Endodermal cell (in vitro differentiated cells): Measurements from ENCODE around the gene CHADL. TPM values are rescaled to one million over a fixed set of nuclear protein-coding genes. Genes with fewer than 3 reads are reported as not detected.
A peak's percentile ranks its signal among the peaks of the same experiment; 100 is the strongest.

Source experiments
- DNase-seq: peaks from one replicate; pipeline ENCODE4 v3.0.0-alpha.2; 2017
- H3K27ac ChIP-seq: 2 replicates; pipeline ENCODE4 v1.5.1; 2013; ENCODE audit warnings: mild to moderate bottlenecking, low read depth, low read length, moderate library complexity
- H3K27me3 ChIP-seq: 2 replicates; pipeline ENCODE4 v1.6.1; 2013; ENCODE audit warnings: mild to moderate bottlenecking, low read length, moderate library complexity; ENCODE audit not compliant: insufficient read depth, control insufficient read depth, poor library complexity, severe bottlenecking
- H3K36me3 ChIP-seq: 2 replicates; pipeline ENCODE4 v1.7.0; 2013; ENCODE audit warnings: mild to moderate bottlenecking, low read length, moderate library complexity; ENCODE audit not compliant: control insufficient read depth, insufficient read depth
- H3K4me1 ChIP-seq: one replicate; pipeline ENCODE4 v1.7.0; 2013; ENCODE audit warnings: low read length; ENCODE audit not compliant: control insufficient read depth, insufficient read depth
- H3K4me3 ChIP-seq: 2 replicates; pipeline ENCODE4 v1.5.1; 2013; ENCODE audit warnings: mild to moderate bottlenecking, low read length, moderate library complexity
- H3K9ac ChIP-seq: 2 replicates; pipeline ENCODE4 v1.6.1; 2013; ENCODE audit warnings: mild to moderate bottlenecking, low read length, moderate library complexity; ENCODE audit not compliant: poor library complexity, severe bottlenecking; ENCODE audit errors: extremely low read depth
- H3K9me3 ChIP-seq: 2 replicates; pipeline ENCODE4 v1.6.1; 2013; ENCODE audit warnings: mild to moderate bottlenecking, low read length, moderate library complexity; ENCODE audit not compliant: control insufficient read depth
- H3K27ac Mint-ChIP-seq: 2 replicates; pipeline ENCODE4 v1.8.0; 2020; ENCODE audit warnings: mixed read lengths
- H3K27me3 Mint-ChIP-seq: 2 replicates; pipeline ENCODE4 v1.8.0; 2021; ENCODE audit warnings: mild to moderate bottlenecking, mixed read lengths; ENCODE audit not compliant: insufficient read depth
- H3K36me3 Mint-ChIP-seq: 2 replicates; pipeline ENCODE4 v1.8.0; 2020; ENCODE audit warnings: low read depth, mixed read lengths
- H3K4me1 Mint-ChIP-seq: 2 replicates; pipeline ENCODE4 v1.8.0; 2020; ENCODE audit warnings: mixed read lengths
- H3K4me3 Mint-ChIP-seq: 2 replicates; pipeline ENCODE4 v1.8.0; 2020; ENCODE audit warnings: mild to moderate bottlenecking, moderate library complexity, mixed read lengths
- H3K9me3 Mint-ChIP-seq: 2 replicates; pipeline ENCODE4 v1.8.0; 2020; ENCODE audit warnings: mild to moderate bottlenecking, mixed read lengths
- WGBS, 2 experiments: methylation state at CpG; one replicate each; pipeline versions ENCODE4 v1.1.5 to v1.1.7; 2013; ENCODE audit warnings: missing lambda C conversion rate in 2 of 2, mixed read lengths in 1 of 2; ENCODE audit not compliant: insufficient coverage in 1 of 2, insufficient read length in 1 of 2; 5-methylcytosine and 5-hydroxymethylcytosine counted together
- total RNA-seq, 2 donors: library from RNA; stranded (reverse); fragmentation: NEBNext Ultra II Directional in 1 of 2; extraction: Animal tissue kit (Norgen Biotek cat#: 25700) in 1 of 2; gene quantifications; 2 replicates in 1 of 2; 3 replicates in 1 of 2; pipeline ENCODE4 v1.2.1, GENCODE V29; 2021
- TF ChIP-seq, protein P1 (sequence below): fragments of 200-600 bp; sonication (generic); conservative IDR thresholded peaks from 2 replicates; pipeline ENCODE4 v1.5.0; 2021; ENCODE audit warnings: antibody characterized with exemption, mild to moderate bottlenecking

Gene CHADL
- total RNA-seq, 2 donors from 2014 or later, result 0.79 to 1.3 TPM

DNA sequence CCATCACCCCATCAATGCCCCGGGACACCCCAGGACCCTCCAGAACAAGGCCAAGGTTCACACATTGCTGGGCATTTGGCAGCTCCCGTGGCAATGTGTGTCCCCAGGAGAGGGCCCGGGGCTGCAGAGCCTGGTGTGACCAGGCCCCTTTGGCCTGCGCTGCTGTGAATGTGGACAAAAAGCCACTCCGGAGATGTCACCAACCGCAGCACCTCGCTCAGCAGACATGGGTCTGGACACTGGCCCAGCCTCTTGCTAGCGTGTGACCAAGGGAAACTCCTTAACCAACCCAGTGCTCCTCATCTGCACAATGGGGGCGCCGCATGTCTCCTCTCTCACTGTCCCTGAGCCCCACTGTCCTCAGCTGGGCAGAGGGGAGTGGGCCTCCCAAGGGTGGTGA is 8.0 kb upstream of the CHADL start:
- no peaks in the 10 kb centered on the region for H3K27me3 ChIP-seq
- H3K4me1 ChIP-seq, result no peaks in the 10 kb centered on the region
- H3K36me3 ChIP-seq, result peaks cover 40% of the 10 kb centered on the region
- no peak overlapping the region for H3K27ac ChIP-seq
- WGBS, 2 experiments, result 97 to 99% methylated on average over 9 to 10 of the region's 10 CpGs
- no peak for DNase-seq
- H3K9me3 ChIP-seq, result no peaks in the 10 kb centered on the region
- Mint-ChIP-seq H3K4me3 (no peak overlapping the region), H3K4me1 (no peaks in the 10 kb centered on the region), H3K9me3 (no peaks in the 10 kb centered on the region), H3K27ac (no peak overlapping the region), H3K27me3 (no peaks in the 10 kb centered on the region), H3K36me3 (peaks cover 57% of the 10 kb centered on the region)
- H3K9ac ChIP-seq, result no peak overlapping the region
- TF ChIP-seq, protein P1, sequence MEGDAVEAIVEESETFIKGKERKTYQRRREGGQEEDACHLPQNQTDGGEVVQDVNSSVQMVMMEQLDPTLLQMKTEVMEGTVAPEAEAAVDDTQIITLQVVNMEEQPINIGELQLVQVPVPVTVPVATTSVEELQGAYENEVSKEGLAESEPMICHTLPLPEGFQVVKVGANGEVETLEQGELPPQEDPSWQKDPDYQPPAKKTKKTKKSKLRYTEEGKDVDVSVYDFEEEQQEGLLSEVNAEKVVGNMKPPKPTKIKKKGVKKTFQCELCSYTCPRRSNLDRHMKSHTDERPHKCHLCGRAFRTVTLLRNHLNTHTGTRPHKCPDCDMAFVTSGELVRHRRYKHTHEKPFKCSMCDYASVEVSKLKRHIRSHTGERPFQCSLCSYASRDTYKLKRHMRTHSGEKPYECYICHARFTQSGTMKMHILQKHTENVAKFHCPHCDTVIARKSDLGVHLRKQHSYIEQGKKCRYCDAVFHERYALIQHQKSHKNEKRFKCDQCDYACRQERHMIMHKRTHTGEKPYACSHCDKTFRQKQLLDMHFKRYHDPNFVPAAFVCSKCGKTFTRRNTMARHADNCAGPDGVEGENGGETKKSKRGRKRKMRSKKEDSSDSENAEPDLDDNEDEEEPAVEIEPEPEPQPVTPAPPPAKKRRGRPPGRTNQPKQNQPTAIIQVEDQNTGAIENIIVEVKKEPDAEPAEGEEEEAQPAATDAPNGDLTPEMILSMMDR, result no peak
- no peak overlapping the region for H3K4me3 ChIP-seq

DNA sequence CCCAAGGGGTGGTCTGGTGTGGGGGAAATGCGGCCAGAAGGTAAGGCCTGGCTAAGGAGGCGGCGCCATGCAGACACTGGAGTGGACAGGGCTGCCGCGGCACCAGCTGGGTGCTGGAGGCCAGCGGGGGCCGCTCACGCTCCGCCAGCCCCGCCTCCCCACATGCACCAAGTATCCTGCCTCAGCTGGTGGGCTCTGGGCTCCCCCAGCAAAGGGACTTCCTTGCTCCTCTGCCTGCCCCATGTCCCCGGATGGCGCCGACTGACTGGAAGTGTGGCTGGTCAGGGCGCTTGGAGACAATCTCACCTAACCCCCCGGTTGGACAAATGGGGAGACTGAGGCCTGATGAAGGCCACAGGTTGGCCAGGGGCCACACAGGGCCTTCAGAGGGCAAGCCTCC is 7.6 kb upstream of the CHADL start:
- H3K4me1 ChIP-seq, result no peaks in the 10 kb centered on the region
- no peak overlapping the region for H3K27ac Mint-ChIP-seq
- no peak for DNase-seq
- H3K36me3 Mint-ChIP-seq, result peaks cover 55% of the 10 kb centered on the region
- peaks cover 38% of the 10 kb centered on the region for H3K36me3 ChIP-seq
- H3K27me3 ChIP-seq, result no peaks in the 10 kb centered on the region
- H3K9me3 Mint-ChIP-seq, result no peaks in the 10 kb centered on the region
- no peak overlapping the region for H3K9ac ChIP-seq
- no peak overlapping the region for H3K4me3 Mint-ChIP-seq
- H3K4me3 ChIP-seq, result no peak overlapping the region
- 95 to 96% methylated on average over 4 to 15 of the region's 15 CpGs for WGBS, 2 experiments
- H3K27ac ChIP-seq, result no peak overlapping the region
- H3K27me3 Mint-ChIP-seq, result no peaks in the 10 kb centered on the region
- TF ChIP-seq, protein P1, result no peak
- no peaks in the 10 kb centered on the region for H3K4me1 Mint-ChIP-seq
- no peaks in the 10 kb centered on the region for H3K9me3 ChIP-seq

DNA sequence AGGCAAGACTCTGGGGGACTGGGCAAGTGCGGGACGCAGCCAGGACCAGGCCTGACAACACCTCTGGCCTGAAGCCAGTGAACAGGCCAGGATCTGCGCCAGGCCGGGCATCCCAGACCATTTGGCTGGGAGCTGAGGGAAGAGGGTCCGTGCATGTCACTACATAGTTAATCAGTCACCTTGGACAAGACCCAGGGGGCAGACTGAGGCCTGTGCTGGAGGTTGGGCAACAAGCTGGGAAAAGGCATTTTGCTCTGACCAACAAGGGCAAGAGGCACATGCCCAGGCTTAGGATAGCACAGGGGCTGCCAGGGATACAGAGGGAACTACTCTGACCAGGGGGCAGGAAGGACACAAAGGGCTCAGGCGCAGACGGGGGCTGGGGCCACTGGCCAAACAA is 7.0 kb upstream of the CHADL start:
- Histone ChIP-seq H3K9ac (no peak overlapping the region), H3K4me3 (no peak overlapping the region), H3K27me3 (no peaks in the 10 kb centered on the region), H3K4me1 (no peaks in the 10 kb centered on the region), H3K36me3 (peaks cover 32% of the 10 kb centered on the region), H3K9me3 (no peaks in the 10 kb centered on the region), H3K27ac (no peak overlapping the region)
- peak overlapping the region; percentile 61 for H3K27ac Mint-ChIP-seq
- no peak overlapping the region for H3K4me3 Mint-ChIP-seq
- H3K27me3 Mint-ChIP-seq, result no peaks in the 10 kb centered on the region
- DNase-seq, result no peak
- peaks cover 50% of the 10 kb centered on the region for H3K36me3 Mint-ChIP-seq
- H3K9me3 Mint-ChIP-seq, result no peaks in the 10 kb centered on the region
- TF ChIP-seq, protein P1, result no peak
- WGBS, 2 experiments, result 84 to 90% methylated on average over 7 of the region's 7 CpGs
- H3K4me1 Mint-ChIP-seq, result no peaks in the 10 kb centered on the region
